ENCODE measurements around the gene NET1.

The NET1 gene

GRCh38 chr10:5485948-5486852 lies 73.8 kb downstream of the NET1 start:
- DNase-seq = no peak

- no peak for DNase-seq
Measured at GRCh38 chr10:5486853-5487235, 74.5 kb downstream of the NET1 start.

- DNase-seq = peak; percentile 84
Measured at GRCh38 chr10:5488272-5489161, 76.2 kb downstream of the NET1 start.

GRCh38 chr10:5490032-5490431 lies 77.7 kb downstream of the NET1 start:
- no peak for DNase-seq

GRCh38 chr10:5490698-5491464 lies 78.5 kb downstream of the NET1 start:
- no peak for DNase-seq

- DNase-seq = no peak
Measured at GRCh38 chr10:5491477-5491876, 79.1 kb downstream of the NET1 start.

- no peak for DNase-seq
Measured at GRCh38 chr10:5492322-5492855, 80.0 kb downstream of the NET1 start.

GRCh38 chr10:5492929-5493576 lies 80.7 kb downstream of the NET1 start:
- DNase-seq = no peak

- no peak for DNase-seq
Measured at GRCh38 chr10:5493691-5494090, 81.3 kb downstream of the NET1 start.

- no peak for DNase-seq
Measured at GRCh38 chr10:5494611-5495010, 82.3 kb downstream of the NET1 start.

- no peak for DNase-seq
Measured at GRCh38 chr10:5496261-5497250, 84.2 kb downstream of the NET1 start.

- no peak for DNase-seq
Measured at GRCh38 chr10:5497289-5497688, 84.9 kb downstream of the NET1 start.

- DNase-seq = peak; percentile 17
Measured at GRCh38 chr10:5497948-5498730, 85.8 kb downstream of the NET1 start.

GRCh38 chr10:5498791-5499492 lies 86.6 kb downstream of the NET1 start:
- DNase-seq = no peak

- DNase-seq = no peak
Measured at GRCh38 chr10:5499493-5500140, 87.3 kb downstream of the NET1 start, which contains the start of gene CALML5. CALML5 (minus strand) TSS chr10:5499570; CDS start chr10:5499438, 132 bp downstream.

GRCh38 chr10:5500162-5500670 lies 87.9 kb downstream of the NET1 start:
- no peak for DNase-seq

- no peak for DNase-seq
Measured at GRCh38 chr10:5500910-5501309, 88.6 kb downstream of the NET1 start.

- DNase-seq = no peak
Measured at GRCh38 chr10:5502061-5502521, 89.7 kb downstream of the NET1 start.

Data from NCI-H510A treated with DMSO at 0.1 percent for 48 hours (cell line).